AG04450 (cell line): ENCODE measurements around the gene KCNK17. TPM values are rescaled to one million over a fixed set of nuclear protein-coding genes. Genes with fewer than 3 reads are reported as not detected.

Experiments
- CTCF ChIA-PET: fragments of 300-600, 350-600 bp; formaldehyde crosslinking; extraction: SDS; loops from one replicate; lab custom pipeline; 2022; ENCODE audit warnings: antibody characterized with exemption, inconsistent platforms; lab: Charles Lee
- POLR2A ChIA-PET: fragments of 350-600 bp; formaldehyde crosslinking; extraction: SDS; loops from one replicate; lab custom pipeline; 2021; ENCODE audit warnings: antibody characterized with exemption, inconsistent platforms; lab: Yijun Ruan, JAX
- DNase-seq: peaks from one replicate; pipeline ENCODE4 v3.0.0-alpha.2; 2011; ENCODE audit warnings: low read depth, low spot score
- H3K27ac ChIP-seq: one replicate; pipeline ENCODE4 v1.5.1; 2012; ENCODE audit warnings: low read depth, low read length, control low read depth
- H3K27me3 ChIP-seq: one replicate; pipeline ENCODE4 v1.6.0; 2012; ENCODE audit warnings: low read length; ENCODE audit not compliant: control insufficient read depth, insufficient read depth
- H3K4me3 ChIP-seq: 2 replicates; pipeline ENCODE4 v1.5.1; 2011; ENCODE audit warnings: mild to moderate bottlenecking, low read depth, low read length, control low read depth
- H3K9me3 ChIP-seq: 2 replicates; pipeline ENCODE4 v1.5.1; 2012; ENCODE audit warnings: low read length; ENCODE audit not compliant: control insufficient read depth, insufficient read depth
- polyA plus RNA-seq: library from polyadenylated mRNA; depleted of rRNA; stranded (reverse); fragments of >200 nt; gene quantifications from 2 replicates; pipeline ENCODE4 v1.2.3, GENCODE V29; 2011
- TF ChIP-seq, protein P1 (sequence below): IDR thresholded peaks from 2 replicates; pipeline ENCODE4 v1.5.1; 2011; ENCODE audit warnings: low read depth, low read length, control low read depth, inconsistent platforms

KCNK17 gene
- polyA plus RNA-seq, 1 experiment: not detected

DNA sequence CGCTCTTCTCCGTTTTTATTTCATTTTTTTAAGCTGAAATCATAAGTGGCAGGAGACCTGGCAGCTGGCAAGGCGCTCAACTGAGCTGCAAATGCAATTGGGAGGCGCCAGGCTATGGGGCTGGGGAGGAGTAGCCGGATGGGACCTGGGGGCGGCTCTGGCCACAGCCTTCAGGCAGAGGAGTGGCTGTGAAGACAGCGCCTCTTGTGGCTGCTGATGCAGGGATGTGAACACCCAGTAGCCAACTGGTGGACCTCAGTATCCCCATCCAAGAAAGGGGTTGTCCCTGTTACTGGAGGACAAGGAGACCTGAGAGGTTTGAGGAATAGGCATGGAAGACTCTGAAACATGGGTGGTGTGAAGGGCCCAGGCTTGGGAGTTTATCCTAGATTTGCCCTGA is 12.6 kb downstream of the KCNK17 start:
- H3K27me3 ChIP-seq: no peaks in the 10 kb centered on the region
- no peak overlapping the region for H3K4me3 ChIP-seq
- CTCF ChIA-PET: interaction anchor here (4.4 kb wide), 1 partner anchor 213 kb away, joined by 31 read pairs; no protein-coding TSS in a partner anchor
- H3K9me3 ChIP-seq: no peaks in the 10 kb centered on the region
- POLR2A ChIA-PET: no interaction called here
- H3K27ac ChIP-seq: no peak overlapping the region
- TF ChIP-seq, protein P1, sequence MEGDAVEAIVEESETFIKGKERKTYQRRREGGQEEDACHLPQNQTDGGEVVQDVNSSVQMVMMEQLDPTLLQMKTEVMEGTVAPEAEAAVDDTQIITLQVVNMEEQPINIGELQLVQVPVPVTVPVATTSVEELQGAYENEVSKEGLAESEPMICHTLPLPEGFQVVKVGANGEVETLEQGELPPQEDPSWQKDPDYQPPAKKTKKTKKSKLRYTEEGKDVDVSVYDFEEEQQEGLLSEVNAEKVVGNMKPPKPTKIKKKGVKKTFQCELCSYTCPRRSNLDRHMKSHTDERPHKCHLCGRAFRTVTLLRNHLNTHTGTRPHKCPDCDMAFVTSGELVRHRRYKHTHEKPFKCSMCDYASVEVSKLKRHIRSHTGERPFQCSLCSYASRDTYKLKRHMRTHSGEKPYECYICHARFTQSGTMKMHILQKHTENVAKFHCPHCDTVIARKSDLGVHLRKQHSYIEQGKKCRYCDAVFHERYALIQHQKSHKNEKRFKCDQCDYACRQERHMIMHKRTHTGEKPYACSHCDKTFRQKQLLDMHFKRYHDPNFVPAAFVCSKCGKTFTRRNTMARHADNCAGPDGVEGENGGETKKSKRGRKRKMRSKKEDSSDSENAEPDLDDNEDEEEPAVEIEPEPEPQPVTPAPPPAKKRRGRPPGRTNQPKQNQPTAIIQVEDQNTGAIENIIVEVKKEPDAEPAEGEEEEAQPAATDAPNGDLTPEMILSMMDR: peak; percentile 7; the same call in 1 of the 2 replicates
- no peak for DNase-seq

DNA sequence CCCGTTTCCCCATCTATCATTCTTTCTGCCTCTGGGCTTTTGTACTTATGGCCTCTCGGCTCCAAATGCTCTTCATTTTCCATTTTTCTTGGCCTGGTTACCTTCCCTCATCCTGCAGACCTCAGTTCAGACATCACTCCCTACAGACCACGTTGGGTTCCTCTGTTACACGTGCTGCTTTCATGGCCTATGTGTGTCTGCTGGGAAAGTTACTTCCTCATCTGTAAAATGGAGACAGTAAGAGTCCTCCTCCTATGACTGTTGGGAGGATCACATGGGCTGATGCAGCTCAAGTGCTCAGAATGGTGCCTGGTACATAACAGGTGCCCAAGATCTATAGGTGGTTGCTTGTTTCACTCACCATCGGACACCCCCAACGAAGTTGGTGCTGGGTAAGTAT is 13.5 kb downstream of the KCNK17 start:
- H3K27me3 ChIP-seq: no peaks in the 10 kb centered on the region
- no peaks in the 10 kb centered on the region for H3K9me3 ChIP-seq
- H3K4me3 ChIP-seq: no peak overlapping the region
- ChIA-PET POLR2A (no interaction called here), CTCF (no interaction called here)
- no peak for DNase-seq
- TF ChIP-seq, protein P1: no peak
- H3K27ac ChIP-seq: no peak overlapping the region

DNA sequence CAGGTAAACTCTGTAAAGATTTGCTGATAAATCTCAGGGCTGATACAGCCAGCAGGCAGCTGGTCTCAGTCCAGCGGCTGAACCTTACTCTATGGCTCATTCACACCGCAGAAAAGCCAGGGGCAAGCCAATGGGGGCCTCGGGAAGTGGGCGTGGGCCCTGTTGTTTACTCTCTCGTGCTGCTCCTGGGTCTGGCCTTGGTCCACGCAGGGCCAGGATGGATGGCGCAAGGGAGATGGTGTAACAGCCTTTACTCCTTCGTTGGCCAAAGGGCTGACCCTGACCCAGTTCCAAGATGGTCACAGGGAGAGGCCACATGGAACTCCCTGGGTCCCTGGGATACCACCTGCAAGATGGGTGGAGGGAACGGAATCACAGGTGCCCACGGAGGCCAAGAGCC is 16.2 kb downstream of the KCNK17 start:
- no peak for DNase-seq
- Histone ChIP-seq H3K4me3 (no peak overlapping the region), H3K27me3 (no peaks in the 10 kb centered on the region), H3K27ac (no peak overlapping the region), H3K9me3 (no peaks in the 10 kb centered on the region)
- TF ChIP-seq, protein P1: no peak
- ChIA-PET POLR2A (no interaction called here), CTCF (interaction anchor here (1.0 kb wide), 1 partner anchor 12 kb away, joined by 3 read pairs; no protein-coding TSS in a partner anchor)

DNA sequence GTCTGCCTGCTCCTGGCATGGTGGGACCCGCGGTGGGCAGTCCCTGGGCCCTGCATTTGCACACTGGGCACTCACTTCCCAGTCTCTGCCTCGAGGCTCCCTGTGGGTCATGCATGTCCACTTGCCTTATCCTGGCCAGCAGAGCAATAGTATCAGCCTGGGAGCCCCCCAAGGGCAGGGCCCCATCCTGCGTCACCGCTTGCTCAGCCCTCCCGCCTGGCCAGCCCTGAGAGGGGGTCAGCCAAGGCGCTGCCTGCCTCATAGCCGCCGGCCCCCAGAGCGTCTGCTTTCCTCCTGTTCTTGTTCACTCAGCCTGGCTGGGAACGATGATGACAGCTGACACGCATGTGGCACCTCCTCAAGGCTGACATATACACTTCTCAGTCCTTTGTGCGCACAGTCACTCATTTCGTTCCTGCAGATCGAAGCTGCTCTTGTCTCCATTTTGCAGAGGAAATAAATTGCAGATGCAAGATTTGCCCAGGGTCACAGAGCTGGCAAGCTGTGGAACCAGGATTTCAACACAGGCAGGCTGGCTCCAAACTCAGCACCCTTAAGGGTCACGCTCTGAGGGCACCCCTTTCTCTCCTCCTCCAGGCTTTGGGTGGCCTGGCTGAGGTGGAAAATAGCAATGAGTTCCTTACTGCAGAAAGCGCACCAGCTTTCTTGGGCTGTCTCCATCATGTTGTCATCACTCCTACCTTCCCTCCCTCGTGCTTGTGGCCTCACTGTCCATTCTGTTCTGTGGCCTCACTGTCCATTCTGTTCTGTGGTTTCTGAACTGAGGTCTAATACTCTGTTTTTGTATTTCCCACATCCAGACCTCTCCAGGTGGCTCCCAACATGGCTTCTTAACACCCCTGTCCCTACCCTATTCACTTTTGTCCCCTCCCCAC is 17.2 kb downstream of the KCNK17 start:
- POLR2A ChIA-PET: no interaction called here

DNA sequence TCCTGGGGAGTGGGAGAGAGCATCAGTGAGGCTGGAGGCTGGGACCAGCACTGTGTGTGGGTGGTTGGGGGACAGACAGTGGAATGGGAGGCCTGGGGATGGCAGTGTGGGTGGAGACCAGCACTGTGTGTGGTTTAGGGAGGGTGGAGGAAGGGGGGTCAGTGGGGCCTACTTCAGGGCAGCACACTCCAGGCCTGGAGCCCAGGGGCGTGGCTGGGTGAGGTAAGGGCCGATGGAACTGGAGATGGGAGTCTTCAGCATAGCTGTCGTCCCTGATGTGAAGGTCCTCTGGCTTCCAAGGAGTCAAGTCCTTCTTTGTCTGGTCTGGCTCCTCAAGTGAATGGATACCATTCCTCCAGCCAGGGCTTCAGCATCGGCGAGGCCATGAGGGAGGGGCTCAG is 18.6 kb downstream of the KCNK17 start:
- H3K27ac ChIP-seq: no peak overlapping the region
- POLR2A ChIA-PET: no interaction called here
- CTCF ChIA-PET: no interaction called here

More for the DNA sequence above, 17.2 kb downstream of the KCNK17 start:
- Histone ChIP-seq H3K4me3 (no peak overlapping the region), H3K9me3 (no peaks in the 10 kb centered on the region), H3K27ac (no peak overlapping the region), H3K27me3 (no peaks in the 10 kb centered on the region)
- no peak for DNase-seq
- TF ChIP-seq, protein P1: no peak
- CTCF ChIA-PET: interaction anchor here (1.0 kb wide), 1 partner anchor 13 kb away, joined by 3 read pairs; no protein-coding TSS in a partner anchor

More for the DNA sequence above, 18.6 kb downstream of the KCNK17 start:
- DNase-seq: no peak
- Histone ChIP-seq H3K4me3 (no peak overlapping the region), H3K9me3 (no peaks in the 10 kb centered on the region), H3K27me3 (no peaks in the 10 kb centered on the region)
- TF ChIP-seq, protein P1: no peak
